ENCODE data around the gene ZEB2.

ZEB2 gene

GRCh38 chr2:144519934-144520731 is at the start of gene ZEB2:
Gene ZEB2, minus strand, starts transcription at chr2:144520119. Its CDS starts 2,769 bp downstream, at chr2:144517350.
- peak; percentile 95 for DNase-seq

GRCh38 chr2:144567745-144568144 is 47.8 kb upstream of the ZEB2 start:
- DNase-seq = no peak

- DNase-seq = no peak
Measured at GRCh38 chr2:144566448-144566847, 46.5 kb upstream of the ZEB2 start.

- DNase-seq = no peak
Measured at GRCh38 chr2:144560251-144560650, 40.3 kb upstream of the ZEB2 start.

GRCh38 chr2:144559681-144560080 is 39.8 kb upstream of the ZEB2 start:
- DNase-seq = no peak

GRCh38 chr2:144559242-144559641 is 39.3 kb upstream of the ZEB2 start:
- DNase-seq = no peak

GRCh38 chr2:144554492-144555210 is 34.7 kb upstream of the ZEB2 start:
- DNase-seq = peak; percentile 25

GRCh38 chr2:144553379-144553778 is 33.5 kb upstream of the ZEB2 start:
- peak; percentile 94 for DNase-seq

- no peak for DNase-seq
Measured at GRCh38 chr2:144552821-144553220, 32.9 kb upstream of the ZEB2 start.

GRCh38 chr2:144550911-144551310 is 31.0 kb upstream of the ZEB2 start:
- peak; percentile 48 for DNase-seq

- no peak for DNase-seq
Measured at GRCh38 chr2:144550084-144550483, 30.2 kb upstream of the ZEB2 start.

- DNase-seq = no peak
Measured at GRCh38 chr2:144548532-144549191, 28.7 kb upstream of the ZEB2 start.

GRCh38 chr2:144548088-144548487 is 28.2 kb upstream of the ZEB2 start:
- no peak for DNase-seq

- DNase-seq = no peak
Measured at GRCh38 chr2:144547494-144547893, 27.6 kb upstream of the ZEB2 start.

- peak; percentile 72 for DNase-seq
Measured at GRCh38 chr2:144546933-144547332, 27.0 kb upstream of the ZEB2 start.

GRCh38 chr2:144545787-144546186 is 25.9 kb upstream of the ZEB2 start:
- no peak for DNase-seq

- no peak for DNase-seq
Measured at GRCh38 chr2:144544053-144544452, 24.1 kb upstream of the ZEB2 start.

- DNase-seq = no peak
Measured at GRCh38 chr2:144541396-144541795, 21.5 kb upstream of the ZEB2 start.

- DNase-seq = no peak
Measured at GRCh38 chr2:144539289-144539782, 19.4 kb upstream of the ZEB2 start.

GRCh38 chr2:144535300-144535699 is 15.4 kb upstream of the ZEB2 start:
- no peak for DNase-seq

- no peak for DNase-seq
Measured at GRCh38 chr2:144533221-144533620, 13.3 kb upstream of the ZEB2 start.

- DNase-seq = no peak
Measured at GRCh38 chr2:144530596-144530995, 10.7 kb upstream of the ZEB2 start.

GRCh38 chr2:144529841-144530240 is 9.9 kb upstream of the ZEB2 start:
- DNase-seq = no peak

- DNase-seq = no peak
Measured at GRCh38 chr2:144528108-144528507, 8.2 kb upstream of the ZEB2 start.
